G401.6 (cell line): ENCODE results near the gene TARBP1.
"Not testable (repeated sequence)": the region's sequence is repeated elsewhere in the genome, so short reads cannot be mapped to it uniquely, and the experiment has no call there.

ENCODE experiments used
- FAIRE-seq: peaks from 2 replicates; lab custom pipeline; 2012; peaks lifted over from hg19 to GRCh38; lab: Jason Lieb, UNC

The TARBP1 gene

DNA sequence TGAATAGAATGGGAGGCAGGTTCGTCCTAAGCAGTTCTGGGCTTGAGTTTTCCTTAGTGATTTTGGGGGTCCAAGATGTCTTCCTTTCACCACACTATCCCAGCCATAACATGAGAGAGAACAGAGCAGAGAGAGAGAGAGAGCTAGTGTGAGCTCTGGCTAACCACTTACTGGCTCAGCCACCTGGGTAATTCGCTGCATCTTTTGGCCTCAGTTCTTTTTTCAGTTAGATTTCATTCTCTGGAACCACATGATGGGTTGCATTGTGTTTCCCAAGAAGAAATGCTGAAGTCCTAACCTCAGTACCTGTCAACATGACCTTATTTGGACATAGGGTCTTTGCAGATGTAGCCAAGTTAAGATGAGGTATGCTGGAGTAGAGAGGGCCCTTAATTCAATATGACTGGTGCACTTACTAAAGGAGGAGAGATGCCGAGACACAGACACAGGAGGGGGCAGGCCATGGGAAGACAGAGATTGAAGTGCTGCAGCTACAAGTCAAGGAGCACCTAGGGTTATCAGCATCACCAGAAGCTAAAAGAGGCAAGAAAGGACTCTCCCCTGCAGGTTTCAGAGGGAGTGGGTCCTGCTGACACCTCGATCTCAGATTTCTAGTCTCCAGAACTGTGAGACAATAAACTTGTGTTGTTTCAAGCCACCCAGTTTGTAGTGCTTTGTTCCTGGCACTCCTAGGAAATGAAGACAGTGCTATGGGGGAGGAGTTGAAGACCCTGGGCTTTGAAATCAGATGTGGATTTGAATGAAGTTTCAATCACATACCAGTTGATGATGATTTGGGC lies 26.2 kb upstream of the TARBP1 start:
- FAIRE-seq: no peak

DNA sequence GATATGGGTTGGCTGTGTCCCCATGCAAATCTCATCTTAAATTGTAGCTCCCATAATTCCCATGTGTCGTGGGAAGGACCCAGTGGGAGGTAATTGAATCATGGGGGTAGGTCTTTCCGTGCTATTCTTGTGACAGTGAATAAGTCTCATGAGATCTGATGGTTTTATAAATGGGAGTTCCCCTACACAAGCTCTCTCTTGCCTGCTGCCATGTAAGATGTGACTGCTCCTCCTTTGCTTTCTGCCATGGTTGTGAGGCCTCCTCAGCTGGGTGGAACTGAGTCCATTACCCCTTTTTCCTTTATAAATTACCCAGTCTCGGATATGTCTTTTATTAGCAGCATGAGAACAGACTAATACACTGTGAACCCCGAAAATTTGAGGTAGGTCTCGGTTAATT lies 25.3 kb upstream of the TARBP1 start:
- not testable (repeated sequence) for FAIRE-seq

DNA sequence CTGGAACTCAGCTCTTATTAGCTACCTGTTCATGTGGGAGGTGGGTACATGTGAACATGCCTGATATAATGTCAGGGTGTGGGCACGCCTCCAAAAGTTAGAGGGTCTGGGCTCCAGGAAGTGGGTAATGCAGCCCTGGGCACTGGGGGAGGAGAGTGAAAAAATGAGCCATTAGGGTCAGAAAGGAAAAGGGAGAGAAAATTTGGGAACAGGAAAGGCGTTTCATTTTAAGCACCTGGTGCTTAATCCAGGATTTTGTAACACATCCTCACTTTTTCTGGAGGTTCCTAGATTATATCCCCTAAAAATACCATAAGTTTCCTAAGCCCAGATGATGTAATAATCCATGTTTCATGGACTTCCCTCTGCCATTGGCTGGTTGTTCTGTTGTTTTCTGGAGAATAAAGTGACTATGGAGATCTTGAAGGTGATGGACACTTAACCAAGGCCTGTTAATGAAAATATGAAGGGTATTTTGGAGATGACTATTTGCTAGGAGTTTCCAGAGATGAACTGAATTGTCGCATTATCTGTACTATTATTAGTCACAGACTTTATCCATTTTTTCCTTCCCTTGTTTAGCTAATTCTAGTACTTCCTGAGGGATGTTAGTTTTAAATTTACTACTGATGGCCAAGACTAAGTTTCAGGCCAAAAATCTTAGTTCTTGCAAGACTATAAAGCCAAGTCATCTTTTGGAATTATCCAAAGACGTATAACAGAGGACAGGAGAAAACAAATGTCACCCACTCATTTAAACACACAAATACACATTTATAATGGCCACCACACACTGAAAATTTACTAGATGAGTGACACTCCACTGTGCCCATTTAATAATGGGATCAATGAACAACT lies 24.4 kb upstream of the TARBP1 start:
- FAIRE-seq: no peak

DNA sequence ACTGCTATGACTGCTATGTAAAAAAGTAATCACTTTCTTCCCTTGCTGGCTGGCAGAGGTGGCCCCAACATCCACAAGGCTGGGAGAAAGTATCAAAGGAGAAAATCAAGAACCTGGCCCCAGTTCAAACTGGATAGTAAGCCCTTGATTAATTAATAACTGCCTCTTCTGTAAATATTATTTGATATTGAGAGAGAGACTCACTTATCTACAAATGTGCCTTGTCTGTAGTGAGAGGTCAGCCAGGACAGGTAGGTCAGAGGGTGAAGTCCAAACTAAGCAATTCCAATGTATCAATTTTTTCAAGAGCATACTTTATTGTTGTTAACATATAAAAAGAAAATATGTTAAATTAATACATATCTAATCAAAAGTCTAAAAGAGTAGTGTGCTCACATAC lies 23.8 kb upstream of the TARBP1 start:
- no peak for FAIRE-seq

DNA sequence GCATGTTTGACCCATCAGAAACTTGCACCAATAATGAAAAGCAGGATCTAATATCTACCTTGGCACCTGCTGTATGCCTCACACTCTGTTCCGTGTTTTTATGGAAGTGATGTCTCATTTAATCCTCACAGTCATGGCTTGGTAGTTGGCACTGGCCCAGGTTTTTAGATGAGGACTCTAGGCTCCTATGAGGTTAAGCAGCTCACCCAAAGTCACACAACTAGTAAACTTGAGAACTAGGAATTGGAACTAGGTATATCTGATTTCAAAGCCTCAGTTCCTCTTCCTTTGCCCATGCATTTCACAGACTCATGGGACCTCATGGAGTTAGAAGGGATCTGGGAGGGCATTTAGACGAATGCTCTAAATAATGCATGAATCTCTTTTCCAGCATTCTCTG lies 21.3 kb upstream of the TARBP1 start:
- FAIRE-seq: no peak

DNA sequence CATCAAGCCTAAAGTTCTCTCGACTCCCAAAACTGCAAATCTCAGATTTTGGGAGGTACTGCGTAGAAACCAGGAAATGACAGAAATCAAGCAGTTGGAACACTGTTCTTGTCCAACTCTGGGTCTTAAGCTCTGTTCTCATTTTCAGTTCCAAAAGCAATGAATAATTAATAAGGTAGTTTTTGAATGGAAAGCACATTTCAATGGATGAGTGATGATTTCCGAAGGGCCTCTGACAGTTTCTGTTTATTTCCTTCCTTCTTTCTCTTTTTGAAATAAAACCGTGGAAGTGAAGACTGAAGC lies 20.9 kb upstream of the TARBP1 start:
- no peak for FAIRE-seq

DNA sequence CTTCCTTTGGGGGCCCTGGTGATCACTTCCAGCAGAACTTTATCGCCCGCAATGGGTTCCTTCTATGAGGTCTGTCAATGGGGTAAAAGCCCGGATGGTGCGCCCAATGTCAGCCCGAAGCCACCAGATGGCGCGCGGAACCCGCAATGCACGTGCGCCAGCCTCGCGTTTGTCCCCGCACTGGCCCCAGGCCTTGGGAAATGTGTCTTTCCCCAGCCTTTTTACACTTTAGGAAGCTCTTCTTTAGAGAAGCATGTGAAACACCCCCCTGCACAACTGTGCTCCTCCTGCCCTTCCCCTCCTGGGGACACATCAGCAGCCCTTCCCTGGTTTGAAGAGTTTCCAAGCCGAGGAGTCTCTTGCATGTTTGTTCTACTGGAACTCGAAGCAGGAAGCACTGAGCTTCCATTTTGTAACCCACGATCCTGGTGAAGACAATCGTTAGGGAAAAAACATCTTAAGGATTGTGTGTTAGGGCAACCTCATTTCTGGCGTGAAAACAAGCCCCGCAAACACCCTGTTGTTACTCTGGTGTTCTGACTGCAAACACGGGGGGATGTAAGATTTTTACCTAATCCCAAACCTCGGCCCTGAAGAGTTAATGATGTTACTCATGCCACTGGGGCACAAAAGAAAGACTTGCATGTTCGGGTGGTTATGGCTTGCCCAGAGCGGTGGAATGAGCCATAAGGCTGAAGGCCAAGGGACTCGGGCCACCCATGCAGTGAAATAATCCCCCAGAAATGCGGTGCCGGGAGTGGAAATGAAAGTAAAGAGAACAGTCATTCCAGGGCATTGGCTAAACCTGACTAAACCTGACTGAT lies 20.4 kb upstream of the TARBP1 start:
- FAIRE-seq: peak; percentile 87

DNA sequence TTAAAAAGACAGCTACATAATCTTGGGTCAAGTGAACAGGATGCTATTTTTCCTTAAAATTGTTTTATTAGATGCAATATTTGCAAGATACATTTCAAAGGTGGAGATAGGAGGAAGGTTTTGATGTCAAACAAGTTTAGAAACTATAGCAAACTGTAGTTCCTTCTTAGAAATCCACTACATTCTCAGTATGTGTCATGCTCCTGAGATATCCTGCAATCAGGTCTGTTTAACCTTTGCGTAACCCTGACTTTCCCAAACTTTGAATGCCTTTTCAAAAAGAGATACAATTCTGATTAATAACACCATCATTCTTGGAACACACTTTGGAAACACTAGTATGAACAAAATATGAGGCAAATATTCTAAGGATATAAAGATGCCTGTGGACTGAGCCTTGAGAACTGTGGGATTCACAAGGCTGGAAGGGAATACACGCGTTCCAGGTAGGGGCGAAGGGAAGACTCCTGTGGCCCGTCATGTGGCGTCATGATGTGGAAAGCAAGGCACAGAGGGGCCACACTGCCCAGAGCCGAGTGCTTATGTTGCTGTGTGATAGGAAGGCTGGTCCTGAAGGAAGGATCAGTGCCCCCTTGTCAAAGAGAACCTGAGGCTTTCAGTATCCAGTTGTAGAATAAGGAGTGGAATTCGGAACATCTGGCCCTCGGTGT lies 19.6 kb upstream of the TARBP1 start:
- no peak for FAIRE-seq

DNA sequence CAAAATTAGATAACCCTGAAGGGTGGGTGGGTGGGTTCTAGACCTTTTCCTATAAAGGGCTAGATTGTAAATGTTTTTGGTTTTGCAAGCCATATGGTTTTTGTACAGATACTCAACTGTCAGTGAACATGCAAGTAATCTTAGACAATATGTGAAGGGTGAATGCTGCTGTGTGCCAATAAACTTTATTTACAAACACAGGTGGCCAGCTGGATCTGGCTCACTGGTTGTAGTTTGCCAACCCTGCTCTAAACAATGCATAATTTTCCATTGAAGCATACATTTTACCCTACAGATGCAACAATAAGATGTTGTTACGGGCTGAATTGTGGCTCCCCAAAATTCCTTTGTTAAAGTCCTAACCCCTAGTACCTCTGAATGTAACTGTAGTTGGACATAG lies 18.6 kb upstream of the TARBP1 start:
- FAIRE-seq: no peak

DNA sequence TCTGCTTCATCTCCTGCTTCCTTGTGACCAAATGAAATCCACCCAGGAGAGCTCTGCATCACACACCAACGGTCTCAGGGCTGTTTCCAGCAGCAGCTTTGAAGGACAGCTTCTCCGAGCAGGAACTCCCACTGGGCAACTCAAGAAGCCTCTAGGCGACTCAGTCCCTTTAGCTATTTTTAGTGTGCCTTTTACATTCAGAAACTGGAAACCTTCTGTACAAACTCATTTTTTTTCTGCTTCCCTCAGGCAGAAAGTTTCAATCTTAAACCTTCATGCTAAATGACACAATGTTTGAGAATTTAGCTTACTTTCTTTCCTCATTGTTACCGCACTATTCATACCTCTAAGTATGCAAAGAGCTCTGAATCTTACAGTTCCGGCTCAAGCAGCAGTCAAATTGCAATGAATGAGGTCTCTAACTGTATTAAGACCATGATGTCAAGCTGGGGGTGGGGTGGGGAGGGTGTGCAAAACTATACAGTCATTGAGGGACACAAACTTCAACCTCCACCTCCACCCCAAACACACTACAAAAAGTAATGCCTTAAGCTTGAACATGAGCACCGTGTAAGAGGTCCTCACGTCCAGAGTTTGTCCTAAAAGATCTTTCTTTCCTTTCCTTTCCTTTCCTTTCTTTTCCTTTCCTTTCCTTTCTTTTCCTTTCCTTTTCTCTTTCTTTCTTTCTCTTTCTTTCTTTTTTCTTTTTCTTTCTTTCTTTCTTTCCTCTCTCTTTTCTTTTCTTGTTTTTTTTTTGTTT lies 16.4 kb upstream of the TARBP1 start:
- FAIRE-seq: peak; percentile 99

DNA sequence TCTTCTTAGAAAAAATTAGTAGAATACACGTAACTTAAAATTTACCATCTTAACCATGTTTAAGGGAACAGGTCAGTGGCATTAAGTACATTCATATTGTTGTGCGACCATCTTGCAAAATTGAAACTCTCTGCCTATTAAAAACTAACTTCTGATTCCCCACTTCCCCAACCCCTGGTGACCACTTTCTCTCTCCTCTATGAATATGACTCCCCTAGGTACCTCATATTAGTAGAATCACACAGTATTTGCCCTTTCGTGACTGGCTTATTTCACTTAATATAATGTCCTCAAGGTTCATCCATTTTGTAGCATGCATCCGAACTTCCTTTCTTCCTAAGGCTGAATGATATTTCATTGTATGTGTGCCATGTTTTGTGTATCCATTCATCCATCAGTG lies 15.1 kb upstream of the TARBP1 start:
- no peak for FAIRE-seq

DNA sequence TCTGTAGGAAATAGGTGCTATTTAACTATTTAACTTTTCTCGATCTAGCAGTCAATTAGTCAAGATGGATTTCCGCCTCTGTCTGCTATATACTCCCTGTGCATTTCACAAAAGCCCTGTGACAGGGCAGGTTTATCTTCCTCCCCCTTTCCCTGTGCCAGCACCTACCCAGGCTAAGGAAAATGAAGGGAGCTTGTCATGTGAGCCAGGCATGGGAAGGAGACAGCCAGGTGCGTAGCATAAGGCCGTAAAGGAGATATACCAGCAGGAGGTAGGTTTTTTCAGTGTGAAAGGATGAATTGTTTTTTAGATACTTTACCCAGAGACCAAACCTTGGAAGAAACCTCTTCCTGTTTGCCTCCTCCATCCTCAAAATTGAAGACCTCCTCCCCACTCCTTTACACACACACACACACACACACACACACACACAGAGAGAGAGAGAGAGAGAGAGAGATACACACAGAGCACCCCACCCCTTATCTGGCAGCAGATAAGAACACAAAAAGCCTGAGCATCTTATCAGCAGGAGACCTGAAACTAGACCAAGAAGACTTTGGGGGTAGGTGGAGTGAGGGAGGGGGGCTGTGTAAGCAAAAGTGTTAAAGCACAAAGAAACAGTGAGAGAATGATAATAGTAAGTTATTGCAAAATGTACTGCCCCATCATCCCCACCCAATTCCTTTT lies 12.0 kb upstream of the TARBP1 start:
- no peak for FAIRE-seq

DNA sequence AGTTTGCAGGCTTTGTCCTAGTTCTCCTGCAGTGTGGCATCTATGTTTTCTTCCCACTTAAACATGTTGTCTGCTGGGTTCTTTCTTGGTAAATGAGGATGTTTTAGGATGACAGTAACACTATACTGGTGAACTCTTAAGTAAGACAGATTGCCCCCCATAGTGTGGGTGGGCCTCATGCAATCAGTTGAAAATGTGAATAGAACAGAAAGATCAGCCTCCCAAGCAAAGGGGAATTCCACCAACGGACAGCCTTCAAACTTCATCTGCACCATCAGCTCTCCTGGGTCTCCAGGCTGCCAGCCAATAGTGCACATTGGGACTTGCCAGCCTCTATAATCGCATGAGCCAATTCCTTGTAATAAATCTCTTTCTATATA lies 10.7 kb upstream of the TARBP1 start:
- FAIRE-seq: no peak

DNA sequence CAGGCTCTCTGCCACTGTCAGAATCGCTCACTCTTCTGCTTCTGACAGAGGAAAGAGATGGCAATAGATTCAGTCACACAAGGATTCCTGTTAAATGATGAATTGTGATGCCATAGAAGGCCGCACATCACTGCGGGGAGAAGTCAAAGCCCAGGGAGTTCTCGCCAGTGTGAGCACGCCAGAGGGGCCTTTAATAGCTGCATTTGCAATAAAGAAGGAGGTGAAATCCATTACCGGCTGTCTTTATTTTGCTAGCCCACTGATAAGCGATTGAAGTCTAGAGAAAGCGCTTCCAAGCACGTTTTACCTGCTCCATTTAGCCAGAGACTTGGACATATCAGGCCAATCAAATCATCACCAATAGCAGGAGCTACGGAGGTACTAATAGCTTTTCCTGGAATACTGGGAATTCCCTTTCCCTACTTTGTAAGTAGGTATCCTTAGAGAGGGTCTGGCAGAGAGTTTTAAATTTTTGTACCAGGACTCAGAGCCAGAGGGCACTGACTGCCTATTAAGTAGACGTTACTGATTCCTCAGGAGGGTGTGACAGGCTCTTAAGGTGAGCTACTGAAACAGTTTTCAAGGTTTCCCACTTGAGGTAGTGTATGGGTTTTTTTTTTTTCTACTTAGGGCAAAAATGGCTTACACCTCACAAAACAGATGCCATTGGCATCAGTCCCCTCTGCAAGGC lies 10.2 kb upstream of the TARBP1 start:
- FAIRE-seq: peak; percentile 94

DNA sequence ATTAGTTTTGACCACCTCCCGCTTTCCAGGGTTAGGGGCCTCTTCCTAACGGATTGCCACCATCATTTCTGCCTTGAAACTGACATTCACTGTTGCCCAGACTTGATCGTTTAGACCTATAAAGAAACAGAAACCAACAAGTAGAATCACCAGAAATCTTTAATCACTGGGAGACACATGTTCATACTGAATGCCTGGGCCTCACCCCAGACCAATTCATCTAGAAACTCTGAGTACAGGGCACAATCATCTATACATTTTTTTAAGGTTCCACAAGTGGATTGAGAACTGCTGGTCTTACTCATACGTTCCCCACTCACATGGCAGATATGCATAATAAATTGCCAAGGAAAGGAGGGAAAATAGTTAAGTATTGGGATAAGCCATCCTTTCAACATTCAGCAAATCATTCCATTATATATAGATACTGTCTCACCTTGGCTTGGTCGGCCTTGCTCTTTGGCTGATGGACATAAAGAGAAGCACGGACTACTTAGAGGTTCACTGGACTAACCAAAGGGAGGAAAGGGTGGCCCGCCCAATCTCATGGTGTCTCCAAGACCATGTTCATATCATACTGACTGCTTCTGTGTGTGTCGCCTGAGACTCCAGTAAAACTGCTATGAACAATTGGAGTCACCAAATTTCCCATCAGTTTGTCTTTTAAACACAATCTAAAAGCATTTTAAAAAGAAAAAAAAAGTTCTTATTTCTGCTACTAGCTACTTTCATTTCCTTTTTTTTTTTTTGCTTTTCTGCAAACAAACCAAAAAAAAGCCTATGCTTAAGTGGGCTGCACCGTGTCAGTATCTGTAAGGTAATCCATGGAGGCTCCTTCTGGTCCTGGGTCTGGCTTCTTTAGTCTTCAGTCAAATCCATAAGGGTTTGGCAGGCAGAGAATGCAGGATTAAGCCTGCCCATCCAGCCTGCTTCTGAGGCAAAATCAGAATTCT lies 9.4 kb upstream of the TARBP1 start:
- FAIRE-seq: no peak

DNA sequence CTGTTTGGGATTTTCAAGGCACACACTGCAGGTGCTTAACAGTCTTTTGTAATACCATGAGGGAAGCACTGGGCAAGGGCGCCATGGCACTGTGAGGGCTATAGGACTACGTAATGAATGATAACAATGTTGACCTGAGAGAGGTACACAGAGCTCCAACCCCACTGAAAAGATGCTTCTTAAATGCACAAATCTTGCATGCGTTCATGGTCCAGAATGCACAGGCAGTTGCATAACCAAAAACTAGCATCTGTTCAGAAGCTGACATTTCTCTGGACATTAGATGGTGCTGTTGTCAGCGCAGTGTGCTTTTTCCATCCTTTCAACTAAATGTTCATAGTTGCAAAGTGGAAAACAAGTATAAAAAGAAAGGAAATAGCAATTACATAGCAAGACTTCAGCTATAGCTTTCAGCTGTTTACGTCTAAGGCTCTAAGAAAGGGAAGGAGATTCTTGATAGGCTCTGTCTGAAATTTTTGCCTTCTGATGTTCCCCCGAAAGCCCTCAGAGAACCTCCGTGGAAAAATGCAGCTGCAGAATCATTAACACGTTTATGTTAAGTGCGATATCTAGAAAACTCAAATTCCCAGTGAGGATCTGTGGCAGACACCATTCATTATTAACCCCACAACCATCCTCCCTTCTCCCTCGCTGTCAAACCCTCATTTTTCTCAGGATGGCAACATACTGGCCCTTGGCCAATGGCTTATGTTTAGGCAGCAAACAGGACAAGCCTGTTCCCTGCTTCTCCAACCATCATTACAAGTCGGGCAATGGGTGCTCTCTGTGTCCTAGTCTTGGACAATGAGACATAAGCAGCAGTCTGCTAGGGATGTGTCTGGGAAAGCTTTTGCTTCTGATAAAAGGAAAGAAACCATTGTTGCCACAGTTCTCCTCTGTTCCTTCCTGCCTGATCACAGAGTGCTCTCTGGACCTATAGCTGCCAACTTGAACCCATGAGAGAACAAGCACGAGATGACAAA lies 8.2 kb upstream of the TARBP1 start:
- peak; percentile 93 for FAIRE-seq

DNA sequence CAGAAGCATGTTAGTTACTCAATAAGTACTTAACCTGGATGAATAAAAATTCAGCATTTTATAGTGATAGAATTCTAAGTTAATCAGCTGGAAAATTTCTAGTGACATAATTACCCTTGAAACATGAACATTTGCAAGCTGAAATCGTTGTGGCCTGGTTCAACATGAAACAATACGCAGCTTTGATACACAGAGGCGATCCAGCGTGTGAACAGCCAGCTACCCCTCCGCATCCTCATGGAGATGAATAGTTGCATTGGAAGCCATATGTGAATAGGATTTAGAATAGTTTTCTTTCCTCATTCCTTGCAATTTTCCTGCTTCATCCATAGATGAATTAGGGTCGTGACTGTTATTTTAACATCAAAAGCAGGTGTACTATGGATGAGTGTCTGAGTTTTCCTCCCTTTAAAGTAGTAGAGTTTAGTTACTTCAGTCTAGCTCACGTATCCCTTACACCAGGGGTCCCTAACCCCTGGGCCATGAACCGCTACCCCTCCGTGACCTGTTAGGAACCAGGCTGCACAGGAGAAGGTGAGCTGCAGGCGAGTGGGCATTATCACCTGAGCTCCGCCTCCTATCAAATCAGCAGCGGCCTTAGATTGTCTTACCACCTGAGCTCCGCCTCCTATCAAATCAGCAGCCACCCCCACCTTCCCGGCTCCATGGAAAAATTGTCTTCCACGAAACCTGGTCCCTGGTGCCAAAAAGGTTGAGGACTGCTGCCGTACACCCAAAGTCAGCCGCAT lies 6.2 kb upstream of the TARBP1 start:
- FAIRE-seq: no peak
